ENCODE measurements around the gene ERLEC1.
A peak's percentile ranks its signal among the peaks of the same experiment; 100 is the strongest.
"Not testable (repeated sequence)": the region's sequence is repeated elsewhere in the genome, so short reads cannot be mapped to it uniquely, and the experiment has no call there.

Gene ERLEC1

GRCh38 chr2:53786705-53787613 lies at the start of gene ERLEC1, which contains the start of gene ASB3:
Gene ERLEC1, plus strand, starts transcription at chr2:53787044. Its CDS starts 167 bp downstream, at chr2:53787211.
Gene ASB3, minus strand, starts transcription at chr2:53786953. Its CDS starts 21,381 bp downstream, at chr2:53765572.
- Mint-ChIP-seq H3K27me3 (no peaks in the 10 kb centered on the region), H3K27ac (peak within 1 kb of the TSS; percentile 90), H3K9me3 (no peaks in the 10 kb centered on the region), H3K36me3 (ENCODE audit: low read depth) (peaks cover 47% of the 10 kb centered on the region), H3K4me1 (ENCODE audit: low read depth) (peaks cover 51% of the 10 kb centered on the region), H3K4me3 (peak within 1 kb of the TSS; percentile 87)
- DNase-seq, result peak; percentile 88

GRCh38 chr2:53737091-53737490 lies 49.8 kb upstream of the ERLEC1 start:
- H3K4me3 Mint-ChIP-seq, result no peak overlapping the region
- H3K27me3 Mint-ChIP-seq, result no peaks in the 10 kb centered on the region
- DNase-seq, result no peak
- H3K9me3 Mint-ChIP-seq, result no peaks in the 10 kb centered on the region
- peaks cover 6% of the 10 kb centered on the region for H3K4me1 Mint-ChIP-seq (ENCODE audit: low read depth)
- H3K36me3 Mint-ChIP-seq (ENCODE audit: low read depth), result peaks cover 46% of the 10 kb centered on the region
- no peak overlapping the region for H3K27ac Mint-ChIP-seq

DNA sequence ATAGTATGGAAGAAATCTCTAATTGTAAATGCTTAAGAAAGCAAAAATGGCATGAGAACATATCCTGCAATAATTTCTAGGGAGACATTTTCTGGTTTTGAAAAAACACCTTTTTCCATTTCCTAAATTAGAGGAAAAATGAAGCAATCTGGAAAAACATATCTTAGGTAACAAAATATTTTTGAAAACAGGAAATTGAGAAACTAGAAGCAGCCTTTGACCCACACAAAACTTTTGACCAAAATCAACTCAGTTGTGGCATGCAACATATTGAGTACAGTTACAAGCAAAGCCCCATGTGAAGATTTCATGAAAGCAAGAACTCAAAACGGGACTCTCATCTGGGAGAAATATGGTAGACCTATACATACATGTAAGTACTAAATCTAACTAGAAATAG lies 47.8 kb upstream of the ERLEC1 start:
- DNase-seq, result no peak
- Mint-ChIP-seq H3K4me3 (no peak overlapping the region), H3K36me3 (ENCODE audit: low read depth) (peaks cover 42% of the 10 kb centered on the region), H3K9me3 (no peaks in the 10 kb centered on the region), H3K27me3 (no peaks in the 10 kb centered on the region), H3K27ac (no peak overlapping the region), H3K4me1 (ENCODE audit: low read depth) (peaks cover 11% of the 10 kb centered on the region)

DNA sequence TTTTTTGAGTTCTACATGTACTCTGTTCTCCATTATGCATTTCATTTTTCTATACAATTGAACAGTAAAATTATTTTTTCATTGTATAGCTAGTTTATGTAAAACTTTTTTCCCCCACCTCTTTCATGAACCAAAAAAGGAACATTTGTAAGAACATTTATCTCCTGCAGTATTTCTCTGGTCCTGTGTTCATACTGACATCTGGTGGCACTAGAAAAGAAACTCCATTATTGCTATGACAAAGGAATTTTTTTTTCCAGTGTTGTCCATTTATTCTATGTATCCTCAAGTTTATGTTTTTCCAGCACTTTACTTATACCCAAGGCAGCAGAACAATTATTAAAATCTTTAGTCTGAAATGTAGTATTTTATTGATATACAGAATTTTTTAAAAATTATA lies 46.7 kb upstream of the ERLEC1 start:
- no peak for DNase-seq
- H3K27me3 Mint-ChIP-seq, result no peaks in the 10 kb centered on the region

DNA sequence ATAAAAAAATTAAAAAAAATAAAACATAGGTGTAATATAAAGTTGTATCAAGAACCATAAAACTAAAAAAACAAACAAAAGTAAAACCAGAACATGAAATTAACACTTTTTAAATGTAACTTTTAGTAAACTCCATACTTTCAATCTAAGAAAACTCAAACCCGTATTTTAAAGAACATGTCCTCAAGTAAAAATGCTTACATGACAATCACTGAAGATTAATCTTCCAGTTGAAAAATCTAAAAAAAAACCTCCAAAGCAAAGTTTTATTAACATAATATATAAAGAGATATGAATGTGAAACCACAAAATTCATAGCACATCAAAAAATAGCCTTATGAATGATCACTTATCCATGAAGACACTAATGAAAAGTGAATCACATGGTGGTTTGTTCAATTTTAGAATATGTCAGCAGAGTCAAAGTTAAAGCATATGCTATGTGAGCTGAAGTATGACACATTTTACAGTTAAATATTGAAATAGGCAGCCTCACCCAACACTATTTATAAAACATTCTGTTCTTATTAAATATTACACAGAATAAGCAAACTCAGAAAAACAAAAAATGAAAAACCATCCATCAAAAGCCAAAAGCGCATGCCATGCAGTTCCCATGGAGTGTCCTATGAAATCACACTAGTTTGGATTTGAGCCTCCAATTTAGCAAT lies 42.3 kb upstream of the ERLEC1 start:
- Mint-ChIP-seq H3K27me3 (no peaks in the 10 kb centered on the region), H3K27ac (no peak overlapping the region), H3K36me3 (ENCODE audit: low read depth) (peaks cover 60% of the 10 kb centered on the region), H3K4me3 (no peak overlapping the region), H3K4me1 (ENCODE audit: low read depth) (peaks cover 10% of the 10 kb centered on the region), H3K9me3 (no peaks in the 10 kb centered on the region)
- no peak for DNase-seq

More for the DNA sequence above, 46.7 kb upstream of the ERLEC1 start:
- Mint-ChIP-seq H3K27ac (no peak overlapping the region), H3K36me3 (ENCODE audit: low read depth) (peaks cover 39% of the 10 kb centered on the region), H3K4me1 (ENCODE audit: low read depth) (peaks cover 11% of the 10 kb centered on the region), H3K9me3 (no peaks in the 10 kb centered on the region), H3K4me3 (no peak overlapping the region)

DNA sequence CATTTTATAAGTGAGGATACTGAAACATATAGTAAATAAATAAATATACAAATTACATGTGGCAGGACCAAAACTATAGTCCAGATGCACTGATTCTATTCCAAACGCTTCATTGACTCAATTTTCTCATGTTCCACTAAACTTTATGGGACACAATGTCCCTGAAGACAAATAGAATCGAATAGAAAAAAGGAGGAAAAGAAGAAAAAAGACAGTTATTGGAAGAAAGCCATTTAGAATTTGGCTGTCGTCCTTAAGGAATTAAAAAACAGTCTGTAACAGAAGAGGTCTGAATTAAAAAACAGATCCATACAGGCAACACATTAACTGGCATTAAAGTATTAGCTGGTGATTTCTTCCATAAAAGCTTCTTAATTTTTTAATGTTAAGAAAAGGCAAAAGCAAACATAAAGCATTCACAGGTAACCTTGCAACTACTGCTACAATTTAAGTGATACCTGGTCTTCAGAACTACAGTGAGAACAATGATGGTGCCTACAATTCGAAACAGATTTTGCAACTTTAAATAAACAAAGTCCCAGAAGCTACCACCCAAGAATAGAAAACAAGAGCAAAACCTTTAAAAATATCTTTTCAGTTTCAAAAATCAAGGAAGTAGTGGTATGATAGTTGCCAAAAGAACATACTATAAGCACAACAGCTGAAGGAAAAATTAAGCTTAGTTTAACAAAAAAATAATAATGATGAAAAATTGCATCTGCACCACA lies 36.6 kb upstream of the ERLEC1 start:
- no peak for DNase-seq
- Mint-ChIP-seq H3K4me3 (no peak overlapping the region), H3K27me3 (no peaks in the 10 kb centered on the region), H3K9me3 (no peaks in the 10 kb centered on the region), H3K4me1 (ENCODE audit: low read depth) (peaks cover 29% of the 10 kb centered on the region), H3K36me3 (ENCODE audit: low read depth) (peaks cover 61% of the 10 kb centered on the region), H3K27ac (no peak overlapping the region)

- Mint-ChIP-seq H3K27ac (peak overlapping the region; percentile 82), H3K4me3 (peak overlapping the region; percentile 25), H3K4me1 (ENCODE audit: low read depth) (peaks cover 29% of the 10 kb centered on the region), H3K27me3 (no peaks in the 10 kb centered on the region), H3K36me3 (ENCODE audit: low read depth) (peaks cover 61% of the 10 kb centered on the region), H3K9me3 (no peaks in the 10 kb centered on the region)
- DNase-seq, result no peak
These were observed 35.1 kb upstream of the ERLEC1 start for GRCh38 chr2:53751728-53752127.

- Mint-ChIP-seq H3K4me3 (no peak overlapping the region), H3K27ac (peak overlapping the region; percentile 82), H3K36me3 (ENCODE audit: low read depth) (peaks cover 61% of the 10 kb centered on the region)
These were observed 34.5 kb upstream of the ERLEC1 start for GRCh38 chr2:53752385-53752784.

GRCh38 chr2:53753041-53753440 lies 33.8 kb upstream of the ERLEC1 start:
- Mint-ChIP-seq H3K4me3 (no peak overlapping the region), H3K9me3 (no peaks in the 10 kb centered on the region), H3K27ac (peak overlapping the region; percentile 82), H3K27me3 (no peaks in the 10 kb centered on the region), H3K4me1 (ENCODE audit: low read depth) (peaks cover 29% of the 10 kb centered on the region), H3K36me3 (ENCODE audit: low read depth) (peaks cover 60% of the 10 kb centered on the region)
- DNase-seq, result no peak

More at GRCh38 chr2:53752385-53752784, 34.5 kb upstream of the ERLEC1 start:
- H3K4me1 Mint-ChIP-seq (ENCODE audit: low read depth), result peaks cover 29% of the 10 kb centered on the region
- H3K9me3 Mint-ChIP-seq, result no peaks in the 10 kb centered on the region
- no peaks in the 10 kb centered on the region for H3K27me3 Mint-ChIP-seq
- DNase-seq, result no peak

DNA sequence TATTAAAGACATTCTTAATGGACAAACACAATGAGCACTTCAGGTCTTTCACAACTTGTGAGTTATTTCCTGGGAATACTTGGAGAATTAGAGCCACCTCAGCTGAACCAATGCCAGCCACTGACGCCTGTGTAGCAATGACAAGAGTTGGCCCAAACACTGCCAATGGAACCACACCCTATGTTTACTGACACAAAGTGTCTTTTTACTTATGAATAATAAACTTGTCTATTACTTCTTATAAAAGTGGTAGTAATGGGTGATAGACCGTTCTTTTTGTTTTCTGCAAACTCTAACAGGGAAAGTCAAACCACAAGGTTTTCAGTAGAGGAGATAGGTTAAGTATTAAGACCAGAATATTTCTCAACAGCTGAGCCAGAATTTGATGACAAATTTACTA lies 31.7 kb upstream of the ERLEC1 start:
- no peaks in the 10 kb centered on the region for H3K9me3 Mint-ChIP-seq
- peaks cover 52% of the 10 kb centered on the region for H3K36me3 Mint-ChIP-seq (ENCODE audit: low read depth)
- H3K4me3 Mint-ChIP-seq, result no peak overlapping the region
- no peaks in the 10 kb centered on the region for H3K27me3 Mint-ChIP-seq
- H3K4me1 Mint-ChIP-seq (ENCODE audit: low read depth), result peaks cover 29% of the 10 kb centered on the region
- no peak for DNase-seq
- no peak overlapping the region for H3K27ac Mint-ChIP-seq

GRCh38 chr2:53756644-53757043 lies 30.2 kb upstream of the ERLEC1 start:
- Mint-ChIP-seq H3K4me3 (no peak overlapping the region), H3K27ac (peak overlapping the region; percentile 71), H3K36me3 (ENCODE audit: low read depth) (peaks cover 57% of the 10 kb centered on the region), H3K4me1 (ENCODE audit: low read depth) (peaks cover 16% of the 10 kb centered on the region), H3K27me3 (no peaks in the 10 kb centered on the region), H3K9me3 (no peaks in the 10 kb centered on the region)
- DNase-seq, result no peak

GRCh38 chr2:53757206-53757605 lies 29.6 kb upstream of the ERLEC1 start:
- not testable (repeated sequence) for H3K9me3 Mint-ChIP-seq, DNase-seq, H3K4me3 Mint-ChIP-seq, H3K27ac Mint-ChIP-seq, H3K27me3 Mint-ChIP-seq
- peaks cover 11% of the 10 kb centered on the region for H3K4me1 Mint-ChIP-seq (ENCODE audit: low read depth)
- peaks cover 62% of the 10 kb centered on the region for H3K36me3 Mint-ChIP-seq (ENCODE audit: low read depth)

DNA sequence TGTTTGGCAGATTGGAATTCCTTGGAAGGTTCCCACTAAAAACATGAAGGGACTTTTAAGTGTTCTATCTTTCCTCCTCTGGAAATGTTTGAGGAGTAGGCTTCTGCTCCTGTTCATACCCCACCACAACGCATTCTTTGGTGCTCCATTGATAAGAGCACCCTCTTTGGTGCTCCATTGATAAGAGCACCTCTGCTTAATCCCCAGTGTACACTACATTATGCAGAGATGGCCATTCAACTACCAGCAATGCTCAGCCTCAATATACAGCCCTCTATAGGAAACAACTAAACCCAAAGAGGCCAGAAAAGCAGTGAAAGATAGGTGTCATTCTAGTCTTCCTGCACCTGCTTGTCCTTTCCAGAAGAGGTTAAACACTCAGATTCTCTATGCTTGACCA lies 21.1 kb upstream of the ERLEC1 start:
- H3K27ac Mint-ChIP-seq, result no peak overlapping the region
- H3K4me3 Mint-ChIP-seq, result no peak overlapping the region
- DNase-seq, result no peak
- peaks cover 31% of the 10 kb centered on the region for H3K4me1 Mint-ChIP-seq (ENCODE audit: low read depth)
- H3K36me3 Mint-ChIP-seq (ENCODE audit: low read depth), result peaks cover 68% of the 10 kb centered on the region
- no peaks in the 10 kb centered on the region for H3K27me3 Mint-ChIP-seq
- no peaks in the 10 kb centered on the region for H3K9me3 Mint-ChIP-seq

GRCh38 chr2:53767405-53768241 lies 19.2 kb upstream of the ERLEC1 start, which contains the start of gene CHAC2:
Gene CHAC2, plus strand, starts transcription at chr2:53767804. Its CDS starts 83 bp downstream, at chr2:53767887.
- Mint-ChIP-seq H3K27ac (peak within 1 kb of the TSS; percentile 97), H3K36me3 (ENCODE audit: low read depth) (peaks cover 65% of the 10 kb centered on the region), H3K4me1 (ENCODE audit: low read depth) (peaks cover 36% of the 10 kb centered on the region), H3K9me3 (no peaks in the 10 kb centered on the region), H3K27me3 (no peaks in the 10 kb centered on the region), H3K4me3 (peak within 1 kb of the TSS; percentile 96)
- peak; percentile 89 for DNase-seq
